H1 (cell line): ENCODE measurements around the gene KCTD2. TPM values are rescaled to one million over a fixed set of nuclear protein-coding genes. Genes with fewer than 3 reads are reported as not detected.

ENCODE experiments used
- CTCF ChIA-PET: fragments of 300-600 bp; sonication (Branson Sonifier 250); formaldehyde crosslinking; loops from one replicate; lab custom pipeline; 2021; ENCODE audit not compliant: partially characterized antibody; lab: Charles Lee
- POLR2A ChIA-PET: fragments of 300-600 bp; sonication (Branson Sonifier 250); formaldehyde crosslinking; loops from one replicate; lab custom pipeline; 2021; ENCODE audit warnings: inconsistent platforms; ENCODE audit not compliant: partially characterized antibody; lab: Charles Lee
- DNase-seq, 2 experiments: peaks; one replicate each; pipeline versions ENCODE4 v3.0.0 to v3.0.0-alpha.2; 2010 to 2022; ENCODE audit warnings: low spot score in 2 of 2, low read depth in 1 of 2, mixed read lengths in 1 of 2
- FAIRE-seq: peaks from 2 replicates; lab custom pipeline; 2011; peaks lifted over from hg19 to GRCh38; lab: Jason Lieb, UNC
- H2AFZ ChIP-seq: 2 replicates; pipeline ENCODE4 v1.8.1; 2012; ENCODE audit warnings: low read length, inconsistent platforms
- H2AK5ac ChIP-seq: 2 replicates; pipeline ENCODE4 v1.6.1; 2013; ENCODE audit warnings: low read depth, low read length
- H2BK120ac ChIP-seq: replicated peaks from 2 replicates; pipeline ENCODE3; 2013; ENCODE audit warnings: low read depth, low read length, inconsistent platforms
- H2BK12ac ChIP-seq: 2 replicates; pipeline ENCODE4 v1.6.1; 2013; ENCODE audit warnings: low read depth, low read length
- H2BK15ac ChIP-seq: 2 replicates; pipeline ENCODE4 v1.6.1; 2013; ENCODE audit warnings: low read length
- H2BK20ac ChIP-seq: 2 replicates; pipeline ENCODE4 v1.6.1; 2013; ENCODE audit warnings: low read length
- H2BK5ac ChIP-seq: 2 replicates; pipeline ENCODE4 v1.6.1; 2013; ENCODE audit warnings: low read depth, low read length
- H3K14ac ChIP-seq: 2 replicates; pipeline ENCODE4 v1.6.1; 2013; ENCODE audit warnings: inconsistent platforms; ENCODE audit not compliant: insufficient read length
- H3K18ac ChIP-seq: 2 replicates; pipeline ENCODE4 v1.6.1; 2013; ENCODE audit warnings: low read length; ENCODE audit errors: extremely low read depth
- H3K23ac ChIP-seq: 2 replicates; pipeline ENCODE4 v1.6.1; 2013; ENCODE audit warnings: inconsistent platforms; ENCODE audit not compliant: insufficient read length
- H3K23me2 ChIP-seq: 2 replicates; pipeline ENCODE4 v1.6.1; 2013; ENCODE audit warnings: low read depth, low read length
- H3K27ac ChIP-seq: 2 replicates; pipeline ENCODE4 v1.6.1; 2011; ENCODE audit warnings: low read depth, low read length, inconsistent platforms
- H3K27me3 ChIP-seq, 4 experiments: replicated peaks in 1 of 4; 1 replicate in 1 of 4; 2 replicates in 3 of 4; pipeline versions ENCODE4 v1.6.1 to v1.8.1; 2011 to 2013; ENCODE audit warnings: low read length in 3 of 4, mild to moderate bottlenecking in 3 of 4, inconsistent platforms in 2 of 4, mixed read lengths in 2 of 4, moderate library complexity in 1 of 4; ENCODE audit not compliant: control insufficient read depth in 3 of 4, insufficient read depth in 3 of 4; ENCODE audit errors: extremely low read depth in 1 of 4
- H3K36me3 ChIP-seq, 4 experiments: 2 replicates each; pipeline versions ENCODE4 v1.6.1 to v1.8.1; 2011 to 2013; ENCODE audit warnings: mild to moderate bottlenecking in 4 of 4, low read length in 3 of 4, moderate library complexity in 2 of 4, control low read depth in 1 of 4, inconsistent platforms in 1 of 4; ENCODE audit not compliant: insufficient read depth in 4 of 4, control insufficient read depth in 2 of 4
- H3K4ac ChIP-seq: replicated peaks from 2 replicates; pipeline ENCODE3; 2013; ENCODE audit warnings: low read length, low read depth, mixed read lengths, inconsistent platforms; ENCODE audit not compliant: insufficient read length
- H3K4me1 ChIP-seq, 4 experiments: replicated peaks in 1 of 4; 1 replicate in 1 of 4; 2 replicates in 3 of 4; pipeline versions ENCODE4 v1.6.1 to v1.8.1; 2011 to 2013; ENCODE audit warnings: low read length in 3 of 4, inconsistent platforms in 2 of 4, mixed read lengths in 1 of 4; ENCODE audit not compliant: insufficient read depth in 4 of 4, control insufficient read depth in 3 of 4
- H3K4me2 ChIP-seq, 2 experiments: 2 replicates each; pipeline versions ENCODE4 v1.6.1 to v1.8.1; 2011 to 2013; ENCODE audit warnings: low read depth in 2 of 2, low read length in 2 of 2, control low read depth in 1 of 2, inconsistent platforms in 1 of 2, mild to moderate bottlenecking in 1 of 2; ENCODE audit not compliant: insufficient read depth in 1 of 2
- H3K4me3 ChIP-seq, 4 experiments: fragments of 200-600, 300-600 bp in 1 of 4; sonication (generic), shearing (Covaris generic), sonication (Bioruptor Twin) in 1 of 4; 2 replicates each; pipeline versions ENCODE4 v1.5.1 to v1.8.1; 2011 to 2016; ENCODE audit warnings: low read length in 4 of 4, low read depth in 3 of 4, control low read depth in 2 of 4, inconsistent platforms in 2 of 4, mild to moderate bottlenecking in 2 of 4, mixed read lengths in 1 of 4, moderate library complexity in 1 of 4; ENCODE audit not compliant: insufficient read depth in 2 of 4; ENCODE audit errors: extremely low read depth in 1 of 4
- H3K56ac ChIP-seq: replicated peaks from 2 replicates; pipeline ENCODE3; 2013; ENCODE audit warnings: low read depth, mild to moderate bottlenecking, mixed read lengths, low read length, inconsistent platforms; ENCODE audit not compliant: insufficient read length
- H3K79me1 ChIP-seq: 2 replicates; pipeline ENCODE4 v1.6.1; 2013; ENCODE audit warnings: low read depth, low read length, control low read depth
- H3K79me2 ChIP-seq, 2 experiments: 2 replicates each; pipeline versions ENCODE4 v1.6.1 to v1.8.1; 2012 to 2013; ENCODE audit warnings: low read length in 2 of 2, mild to moderate bottlenecking in 2 of 2, inconsistent platforms in 1 of 2; ENCODE audit not compliant: insufficient read depth in 2 of 2, control insufficient read depth in 1 of 2
- H3K9ac ChIP-seq, 4 experiments: replicated peaks in 1 of 4; 1 replicate in 1 of 4; 2 replicates in 3 of 4; pipeline versions ENCODE4 v1.6.1 to v1.8.1; 2011 to 2013; ENCODE audit warnings: low read depth in 3 of 4, low read length in 3 of 4, control low read depth in 2 of 4, mild to moderate bottlenecking in 2 of 4, moderate library complexity in 2 of 4, inconsistent platforms in 1 of 4; ENCODE audit errors: extremely low read depth in 1 of 4
- H3K9me3 ChIP-seq, 2 experiments: 2 replicates each; pipeline versions ENCODE4 v1.6.1 to v1.8.1; 2012 to 2013; ENCODE audit warnings: mild to moderate bottlenecking in 2 of 2, moderate library complexity in 2 of 2, control low read depth in 1 of 2, inconsistent platforms in 1 of 2, low read depth in 1 of 2, low read length in 1 of 2, mixed read lengths in 1 of 2; ENCODE audit not compliant: insufficient read depth in 2 of 2
- H4K20me1 ChIP-seq, 2 experiments: replicated peaks in 1 of 2; 2 replicates each; pipeline versions ENCODE3 to v1.8.1; 2011 to 2013; ENCODE audit warnings: inconsistent platforms in 2 of 2, low read length in 2 of 2, mild to moderate bottlenecking in 1 of 2; ENCODE audit not compliant: insufficient read depth in 2 of 2, control insufficient read depth in 1 of 2
- H4K5ac ChIP-seq: 2 replicates; pipeline ENCODE4 v1.6.1; 2013; ENCODE audit warnings: low read length, low read depth, mixed read lengths, inconsistent platforms; ENCODE audit not compliant: insufficient read length
- H4K8ac ChIP-seq: 2 replicates; pipeline ENCODE4 v1.8.0; 2013; ENCODE audit warnings: mild to moderate bottlenecking, moderate library complexity, low read length, inconsistent platforms; ENCODE audit not compliant: insufficient read depth; ENCODE audit errors: extremely low read depth
- H4K91ac ChIP-seq: replicated peaks from 2 replicates; pipeline ENCODE3; 2013; ENCODE audit warnings: low read length, mixed read lengths, inconsistent platforms; ENCODE audit not compliant: insufficient read length
- KDM4A ChIP-seq: IDR thresholded peaks from one replicate; pipeline ENCODE4 v1.7.1; 2012; ENCODE audit warnings: low read depth, mild to moderate bottlenecking, moderate library complexity, low read length, inconsistent platforms; ENCODE audit not compliant: severe bottlenecking
- MAFK ChIP-seq: IDR thresholded peaks from 2 replicates; pipeline ENCODE4 v1.6.1; 2012; ENCODE audit warnings: low read depth, mild to moderate bottlenecking, improper control_type of control experiment, low read length
- PHF8 ChIP-seq: fragments of 200-600 bp; sonication (generic); conservative IDR thresholded peaks from 2 replicates; pipeline ENCODE4 v1.7.1; 2012; ENCODE audit warnings: low read depth, mild to moderate bottlenecking, inconsistent platforms, low read length, moderate library complexity
- SAP30 ChIP-seq: fragments of 300-600 bp; sonication (generic); IDR thresholded peaks from 2 replicates; pipeline ENCODE4 v1.7.1; 2012; ENCODE audit warnings: low read length, moderate library complexity, mild to moderate bottlenecking, inconsistent platforms; ENCODE audit not compliant: insufficient read depth, insufficient replicate concordance
- SIN3A ChIP-seq, 2 experiments: IDR thresholded peaks in 1 of 2; conservative IDR thresholded peaks in 1 of 2; 2 replicates each; pipeline ENCODE4 v1.6.1; 2011 to 2012; ENCODE audit warnings: low read length in 2 of 2, improper control_type of control experiment in 1 of 2, low read depth in 1 of 2, mild to moderate bottlenecking in 1 of 2
- WGBS, 2 experiments: shearing (Covaris generic) in 1 of 2; methylation state at CpG; one replicate each; pipeline versions ENCODE4 v1.1.6 to v1.1.7; 2013 to 2015; ENCODE audit warnings: low lambda C conversion rate in 2 of 2, mixed read lengths in 2 of 2, inconsistent platforms in 1 of 2, low coverage in 1 of 2, missing lambda C conversion rate in 1 of 2; ENCODE audit not compliant: insufficient replicate concordance in 2 of 2, insufficient coverage in 1 of 2, insufficient read length in 1 of 2; ENCODE audit errors: extremely low coverage in 1 of 2, missing lambda C conversion rate in 1 of 2; 5-methylcytosine and 5-hydroxymethylcytosine counted together
- polyA plus RNA-seq, 7 experiments: library from polyadenylated mRNA; depleted of rRNA in 3 of 7; stranded (reverse) in 5 of 7; unstranded in 2 of 7; fragments of >200 nt in 5 of 7; fragments of 200-250 nt in 2 of 7; gene quantifications; 1 replicate in 5 of 7; 2 replicates in 1 of 7; 4 replicates in 1 of 7; pipeline versions ENCODE4 v1.2.1 to v1.2.3, GENCODE V29; 2011 to 2013; ENCODE audit warnings: missing spikeins in 2 of 7, mixed read lengths in 2 of 7
- total RNA-seq: library from RNA; stranded (reverse); fragmentation: NEBNext Ultra II Directional; extraction: Animal tissue kit (Norgen Biotek cat#: 25700); gene quantifications from 2 replicates; pipeline ENCODE4 v1.2.1, GENCODE V29; 2021

The KCTD2 gene
- total and polyA plus RNA-seq, 2 of the 8 experiments (the other 6 are each of a cell fraction or from before 2014, with no cell fraction given) = 33.7 to 36.8 TPM

DNA sequence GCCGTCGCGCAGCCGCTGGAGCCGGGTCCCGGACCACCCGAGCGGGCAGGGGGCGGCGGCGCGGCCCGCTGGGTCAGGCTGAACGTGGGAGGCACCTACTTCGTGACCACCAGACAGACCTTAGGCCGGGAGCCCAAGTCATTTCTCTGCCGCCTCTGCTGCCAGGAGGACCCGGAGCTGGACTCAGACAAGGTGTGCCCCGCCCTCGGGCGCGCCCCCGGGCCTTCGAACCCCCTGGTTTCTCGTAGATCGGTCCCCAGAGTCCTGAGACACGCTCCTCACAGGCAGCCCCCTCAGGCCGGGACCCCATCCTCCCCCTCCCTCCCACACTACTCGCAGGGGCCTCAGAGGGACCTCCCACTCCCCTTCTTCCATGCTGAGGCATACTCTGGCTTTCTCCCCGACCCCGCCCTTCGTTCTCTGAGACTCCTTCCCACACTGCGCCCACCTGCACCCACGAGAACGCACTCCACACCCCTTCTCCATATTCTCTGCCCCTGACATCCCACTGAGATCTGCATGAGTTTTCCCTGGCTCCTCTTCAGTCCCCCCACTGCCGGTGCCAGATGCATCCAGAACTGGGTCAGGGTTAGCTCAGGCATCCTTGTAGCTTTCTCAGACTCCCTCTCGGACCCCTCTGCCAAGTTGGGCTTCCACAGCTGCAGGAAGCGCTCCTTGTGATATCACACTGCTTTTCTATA, 523 bp downstream of the KCTD2 start:
- H3K23ac ChIP-seq = no peak overlapping the region
- H3K9me3 ChIP-seq = no peaks in the 10 kb centered on the region
- H2BK120ac ChIP-seq = no peak overlapping the region
- TF ChIP-seq SIN3A (conservative IDR thresholded peaks at IDR 0.05 in 1 of 2, IDR thresholded peaks at IDR 0.05 in 1 of 2; ENCODE audit: low read depth in 1 of 2, low read length in 2 of 2) (peak in 1 of 2 experiments; percentile 34; a peak in 1 of 4 replicates), PHF8 (peak; percentile 32; the same call in 1 of the 2 replicates), SAP30 (peak; percentile 45), KDM4A (peak; percentile 34), MAFK (no peak)
- H3K27me3 ChIP-seq = no peaks in the 10 kb centered on the region
- CTCF ChIA-PET = interaction anchor here (0.6 to 2.2 kb wide), 8 partner anchors 9 to 222 kb away, joined by 3 to 10 read pairs (median 4); partner anchors contain the start of gene MRPL58
- H2BK5ac ChIP-seq = peak overlapping the region; percentile 77; the same call in 1 of the 2 replicates
- H3K14ac ChIP-seq = no peak overlapping the region
- no peaks in the 10 kb centered on the region; the same call in 1 of the 2 replicates for H3K23me2 ChIP-seq
- peak overlapping the region; percentile 82 to 97 (median 87) for H3K4me3 ChIP-seq
- peaks cover 3 to 4% of the 10 kb centered on the region in 2 experiments for H4K20me1 ChIP-seq
- peak overlapping the region; percentile 70 to 85 (median 81) for H3K9ac ChIP-seq
- no peak overlapping the region for H4K91ac ChIP-seq
- no peak overlapping the region for H3K4ac ChIP-seq
- peak overlapping the region; percentile 74; the same call in 1 of the 2 replicates for H3K27ac ChIP-seq
- POLR2A ChIA-PET = interaction anchor here (1.0 to 4.8 kb wide), 11 partner anchors 10 to 65 kb away, joined by 3 to 20 read pairs (median 3); partner anchors contain the start of genes MRPL58 and SLC16A5
- FAIRE-seq (no peak), DNase-seq (no peak)
- H3K4me1 ChIP-seq = peaks cover 0 to 16% (median 4%) of the 10 kb centered on the region in 4 experiments; a peak in 4 of 7 replicates
- peak overlapping the region; percentile 12; the same call in 1 of the 2 replicates for H2BK15ac ChIP-seq
- peak overlapping the region; percentile 5 for H3K56ac ChIP-seq
- peaks cover 2 to 27% (median 11%) of the 10 kb centered on the region in 4 experiments; a peak in 5 of 8 replicates for H3K36me3 ChIP-seq
- H2AFZ ChIP-seq = no peak overlapping the region
- no peak overlapping the region; the same call in 1 of the 2 replicates for H3K18ac ChIP-seq
- 0 out of 2 replicates have a peak overlapping the region, but pooled peaks have one; percentile 33 for H2BK12ac ChIP-seq
- H4K5ac ChIP-seq = peak overlapping the region; percentile 54
- H2AK5ac ChIP-seq = no peak overlapping the region
- H3K4me2 ChIP-seq = peak overlapping the region; percentile 82 to 97
- no peak overlapping the region for H2BK20ac ChIP-seq
- peak overlapping the region; percentile 4 for H4K8ac ChIP-seq
- H3K79me1 ChIP-seq = peaks cover 6% of the 10 kb centered on the region; the same call in 1 of the 2 replicates
- H3K79me2 ChIP-seq = peaks cover 8 to 38% of the 10 kb centered on the region in 2 experiments
- 2% methylated on average over 22 of the region's 38 CpGs; no CpG with 5 or more reads in 1 of the 2 experiments for WGBS, 2 experiments
